ENCODE measurements around the gene CNOT6.

CNOT6 gene

DNA sequence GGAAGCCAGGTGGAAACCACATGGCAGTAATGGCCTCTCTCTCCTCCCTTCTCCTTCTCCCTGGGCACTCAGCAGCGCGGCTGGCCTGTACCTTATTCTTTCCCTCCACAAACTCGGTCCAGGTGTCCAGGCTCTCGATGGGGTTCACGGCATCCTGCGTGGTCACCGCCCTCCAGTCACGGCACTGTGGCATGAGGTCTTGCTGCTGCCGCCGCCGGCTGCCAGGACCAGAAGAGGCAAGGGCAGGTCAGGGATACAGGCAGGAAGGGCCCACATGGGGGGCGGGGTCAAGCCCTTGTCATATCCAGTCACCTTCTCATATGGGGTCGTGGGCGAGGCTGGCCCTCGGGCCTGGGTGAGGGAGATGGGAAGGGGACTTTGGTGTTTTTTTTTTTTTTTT is 129.7 kb downstream of the CNOT6 start:
- Histone ChIP-seq H4K20me1 (ENCODE audit: insufficient read depth) (no peaks in the 10 kb centered on the region), H3K27ac (no peak overlapping the region), H3K36me3 (ENCODE audit: insufficient read depth) (no peaks in the 10 kb centered on the region), H2AFZ (ENCODE audit: low read depth) (no peak overlapping the region), H3K9ac (no peak overlapping the region), H3K4me1 (ENCODE audit: low read depth, poor library complexity, severe bottlenecking) (no peaks in the 10 kb centered on the region), H3K4me2 (no peak overlapping the region), H3K4me3 (IDR thresholded peaks at IDR 0.05; ENCODE audit: insufficient read depth, low read depth, low read length) (no peak overlapping the region), H3K79me2 (ENCODE audit: insufficient read depth, low read depth) (no peaks in the 10 kb centered on the region), H3K27me3 (ENCODE audit: insufficient read depth, low read depth) (no peaks in the 10 kb centered on the region; the same call in 1 of the 2 replicates)
- TF ChIP-seq, protein P1, sequence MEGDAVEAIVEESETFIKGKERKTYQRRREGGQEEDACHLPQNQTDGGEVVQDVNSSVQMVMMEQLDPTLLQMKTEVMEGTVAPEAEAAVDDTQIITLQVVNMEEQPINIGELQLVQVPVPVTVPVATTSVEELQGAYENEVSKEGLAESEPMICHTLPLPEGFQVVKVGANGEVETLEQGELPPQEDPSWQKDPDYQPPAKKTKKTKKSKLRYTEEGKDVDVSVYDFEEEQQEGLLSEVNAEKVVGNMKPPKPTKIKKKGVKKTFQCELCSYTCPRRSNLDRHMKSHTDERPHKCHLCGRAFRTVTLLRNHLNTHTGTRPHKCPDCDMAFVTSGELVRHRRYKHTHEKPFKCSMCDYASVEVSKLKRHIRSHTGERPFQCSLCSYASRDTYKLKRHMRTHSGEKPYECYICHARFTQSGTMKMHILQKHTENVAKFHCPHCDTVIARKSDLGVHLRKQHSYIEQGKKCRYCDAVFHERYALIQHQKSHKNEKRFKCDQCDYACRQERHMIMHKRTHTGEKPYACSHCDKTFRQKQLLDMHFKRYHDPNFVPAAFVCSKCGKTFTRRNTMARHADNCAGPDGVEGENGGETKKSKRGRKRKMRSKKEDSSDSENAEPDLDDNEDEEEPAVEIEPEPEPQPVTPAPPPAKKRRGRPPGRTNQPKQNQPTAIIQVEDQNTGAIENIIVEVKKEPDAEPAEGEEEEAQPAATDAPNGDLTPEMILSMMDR (conservative IDR thresholded peaks at IDR 0.05; ENCODE audit: low read depth, low read length): no peak

DNA sequence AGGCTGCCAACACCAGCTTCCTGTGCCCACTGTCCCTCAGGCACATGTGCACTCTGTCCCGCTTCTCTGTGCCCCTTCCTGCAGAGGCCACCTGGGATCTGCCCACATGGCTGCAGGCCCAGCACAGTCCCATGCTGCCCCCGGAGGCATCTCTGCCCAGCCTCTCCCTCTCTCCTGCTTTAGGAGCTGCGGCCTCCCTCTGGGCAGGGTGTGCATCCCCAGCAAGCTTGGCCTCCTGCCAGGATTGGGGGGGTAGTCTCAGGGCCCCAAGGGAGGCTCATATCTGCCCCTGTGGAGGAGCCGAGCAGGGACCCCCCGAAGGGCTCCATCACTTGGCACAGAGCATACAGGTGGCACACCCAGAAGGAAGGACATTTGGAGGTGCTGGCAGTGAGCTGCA is 130.4 kb downstream of the CNOT6 start:
- no peak overlapping the region for H3K9ac ChIP-seq
- TF ChIP-seq, protein P1 (conservative IDR thresholded peaks at IDR 0.05; ENCODE audit: low read depth, low read length): no peak

GRCh38 chr5:180625125-180625790 is 131.1 kb downstream of the CNOT6 start:
- H3K36me3 ChIP-seq (ENCODE audit: insufficient read depth): no peaks in the 10 kb centered on the region
- no peaks in the 10 kb centered on the region for H3K79me2 ChIP-seq (ENCODE audit: insufficient read depth, low read depth)
- no peak overlapping the region for H3K9ac ChIP-seq
- TF ChIP-seq, protein P1 (conservative IDR thresholded peaks at IDR 0.05; ENCODE audit: low read depth, low read length): no peak
- no peaks in the 10 kb centered on the region for H4K20me1 ChIP-seq (ENCODE audit: insufficient read depth)
- H3K4me3 ChIP-seq (IDR thresholded peaks at IDR 0.05; ENCODE audit: insufficient read depth, low read depth, low read length): no peak overlapping the region
- H3K4me2 ChIP-seq: no peak overlapping the region
- no peak overlapping the region for H3K27ac ChIP-seq
- no peaks in the 10 kb centered on the region; the same call in 1 of the 2 replicates for H3K27me3 ChIP-seq (ENCODE audit: insufficient read depth, low read depth)
- H2AFZ ChIP-seq (ENCODE audit: low read depth): no peak overlapping the region
- no peaks in the 10 kb centered on the region for H3K4me1 ChIP-seq (ENCODE audit: low read depth, poor library complexity, severe bottlenecking)

More for the DNA sequence above, 130.4 kb downstream of the CNOT6 start:
- Histone ChIP-seq H3K27ac (no peak overlapping the region), H3K4me1 (ENCODE audit: low read depth, poor library complexity, severe bottlenecking) (no peaks in the 10 kb centered on the region), H3K27me3 (ENCODE audit: insufficient read depth, low read depth) (no peaks in the 10 kb centered on the region; the same call in 1 of the 2 replicates), H4K20me1 (ENCODE audit: insufficient read depth) (no peaks in the 10 kb centered on the region), H2AFZ (ENCODE audit: low read depth) (no peak overlapping the region), H3K79me2 (ENCODE audit: insufficient read depth, low read depth) (no peaks in the 10 kb centered on the region), H3K36me3 (ENCODE audit: insufficient read depth) (no peaks in the 10 kb centered on the region), H3K4me2 (no peak overlapping the region), H3K4me3 (IDR thresholded peaks at IDR 0.05; ENCODE audit: insufficient read depth, low read depth, low read length) (no peak overlapping the region)

- Histone ChIP-seq H3K4me3 (IDR thresholded peaks at IDR 0.05; ENCODE audit: insufficient read depth, low read depth, low read length) (no peak overlapping the region), H2AFZ (ENCODE audit: low read depth) (no peak overlapping the region), H3K4me2 (no peak overlapping the region), H3K9ac (no peak overlapping the region), H3K27ac (no peak overlapping the region), H3K79me2 (ENCODE audit: insufficient read depth, low read depth) (no peaks in the 10 kb centered on the region), H3K36me3 (ENCODE audit: insufficient read depth) (no peaks in the 10 kb centered on the region), H3K27me3 (ENCODE audit: insufficient read depth, low read depth) (no peaks in the 10 kb centered on the region; the same call in 1 of the 2 replicates), H4K20me1 (ENCODE audit: insufficient read depth) (no peaks in the 10 kb centered on the region), H3K4me1 (ENCODE audit: low read depth, poor library complexity, severe bottlenecking) (no peaks in the 10 kb centered on the region)
- TF ChIP-seq, protein P1 (conservative IDR thresholded peaks at IDR 0.05; ENCODE audit: low read depth, low read length): no peak
These were observed 131.8 kb downstream of the CNOT6 start for GRCh38 chr5:180625791-180626660.

All from KMS-11 (cell line).